ENCODE data around the gene SKIC8. TPM values are rescaled to one million over a fixed set of nuclear protein-coding genes. Genes with fewer than 3 reads are reported as not detected.
A peak's percentile ranks its signal among the peaks of the same experiment; 100 is the strongest.

The SKIC8 gene
- total and polyA plus RNA-seq, 2 of the 13 experiments (the other 11 are each of a cell fraction or from before 2014, with no cell fraction given): 69.5 to 70.6 TPM

- Histone ChIP-seq H4K20me1 (ENCODE audit: insufficient read depth, low read length) (no peaks in the 10 kb centered on the region), H3K27me3 (ENCODE audit: control insufficient read depth in 1 of 2, insufficient read depth in 2 of 2, low read length in 2 of 2) (peaks cover 3 to 56% of the 10 kb centered on the region in 2 experiments; a peak in 4 of 5 replicates), H3K27ac (ENCODE audit: extremely low read length, insufficient read depth, low read length) (no peak overlapping the region), H3K4me3 (replicated peaks in 1 of 3; ENCODE audit: insufficient read depth in 1 of 3, low read depth in 2 of 3, low read length in 3 of 3) (no peak overlapping the region), H2AFZ (ENCODE audit: low read length) (no peak overlapping the region), H3K4me1 (ENCODE audit: insufficient read depth, low read length) (0 out of 2 replicates have a peak, but pooled peaks cover 5% of the 10 kb centered on the region), H3K9me3 (ENCODE audit: low read length) (no peaks in the 10 kb centered on the region), H3K9ac (ENCODE audit: insufficient read depth, low read depth, low read length) (no peak overlapping the region), H3K36me3 (replicated peaks in 1 of 2; ENCODE audit: control insufficient read depth in 1 of 2, insufficient read depth in 2 of 2, low read length in 2 of 2) (no peaks in the 10 kb centered on the region), H3K4me2 (ENCODE audit: low read depth, low read length) (no peak overlapping the region), H3K79me2 (ENCODE audit: insufficient read depth, low read length) (no peaks in the 10 kb centered on the region)
- in situ Hi-C loops (cut with HindIII; ENCODE audit: extremely low pct_ligation_motif_present, low pct_unique_long_range_greater_than_20kb): no loop called here
- no peak for FAIRE-seq
- ATAC-seq: peak; percentile 70
- ChIA-PET CTCF (ENCODE audit: low intra/inter-chr PET ratio, low total read pairs) (interaction anchor here (1.3 kb wide), 1 partner anchor 9 kb away, joined by 3 read pairs; no protein-coding TSS in a partner anchor), POLR2A (no interaction called here)
- BruUV-seq (replicated peaks): no TSS peak
- intact Hi-C loops (cut with micrococcal nuclease; ENCODE audit: unreplicated experiment): no loop called here
- WGBS (ENCODE audit: low lambda C conversion rate): 17% methylated on average over 4 of the region's 8 CpGs
- no peak for DNase-seq (ENCODE audit: low spot score)
- no peak for TF ChIP-seq GFI1 (CRISPR knock-in tag; IDR thresholded peaks at IDR 0.05; ENCODE audit: borderline replicate concordance)
- TF ChIP-seq ZBTB46 (CRISPR knock-in tag; IDR thresholded peaks at IDR 0.05; ENCODE audit: borderline replicate concordance): no peak
- no peak for TF ChIP-seq EED (CRISPR knock-in tag; IDR thresholded peaks at IDR 0.05)
- TF ChIP-seq ZNF224 (CRISPR knock-in tag; IDR thresholded peaks at IDR 0.05): no peak
- TF ChIP-seq FOXM1 (CRISPR knock-in tag; IDR thresholded peaks at IDR 0.05): no peak
- TF ChIP-seq REXO4 (CRISPR knock-in tag; IDR thresholded peaks at IDR 0.05; ENCODE audit: borderline replicate concordance): no peak
- peak; percentile 95 for TF ChIP-seq ZNF24 (IDR thresholded peaks at IDR 0.05)
- TF ChIP-seq ZNF383 (CRISPR knock-in tag; IDR thresholded peaks at IDR 0.05; ENCODE audit: borderline replicate concordance): no peak
- TF ChIP-seq CTCF (CRISPR knock-in tag; IDR thresholded peaks at IDR 0.05): peak; percentile 47
- no peak for TF ChIP-seq NCOR1 (IDR thresholded peaks at IDR 0.05; ENCODE audit: borderline replicate concordance, low read length)
- no peak for TF ChIP-seq ETS1 (CRISPR knock-in tag; IDR thresholded peaks at IDR 0.05)
- TF ChIP-seq HMGA1 (CRISPR knock-in tag; conservative IDR thresholded peaks at IDR 0.05): no peak
- no peak for TF ChIP-seq ZBTB26 (CRISPR knock-in tag; IDR thresholded peaks at IDR 0.05; ENCODE audit: borderline replicate concordance)
- no peak for TF ChIP-seq ZNF260 (CRISPR knock-in tag; IDR thresholded peaks at IDR 0.05; ENCODE audit: borderline replicate concordance, low read depth)
- peak; percentile 12; the same call in 1 of the 2 replicates for TF ChIP-seq SMC3 (IDR thresholded peaks at IDR 0.05; ENCODE audit: low read length)
- no peak for TF ChIP-seq TGIF2 (CRISPR knock-in tag; IDR thresholded peaks at IDR 0.05)
- TF ChIP-seq JUND (CRISPR knock-in tag; IDR thresholded peaks at IDR 0.05): no peak
- TF ChIP-seq PAF1 (CRISPR knock-in tag; IDR thresholded peaks at IDR 0.05): no peak
- no peak for TF ChIP-seq TSC22D2 (CRISPR knock-in tag; IDR thresholded peaks at IDR 0.05; ENCODE audit: borderline replicate concordance)
Observed at GRCh38 chr15:78317145-78317836, 17.9 kb upstream of the SKIC8 start.
